CD4-positive, alpha-beta T cell treated with Interleukin-17A for 1 hour (primary cell): ENCODE results near the gene C2orf76.

ENCODE experiments used
- DNase-seq: peaks from one replicate; pipeline ENCODE4 v3.0.0-alpha.2; 2020

The C2orf76 gene

DNA sequence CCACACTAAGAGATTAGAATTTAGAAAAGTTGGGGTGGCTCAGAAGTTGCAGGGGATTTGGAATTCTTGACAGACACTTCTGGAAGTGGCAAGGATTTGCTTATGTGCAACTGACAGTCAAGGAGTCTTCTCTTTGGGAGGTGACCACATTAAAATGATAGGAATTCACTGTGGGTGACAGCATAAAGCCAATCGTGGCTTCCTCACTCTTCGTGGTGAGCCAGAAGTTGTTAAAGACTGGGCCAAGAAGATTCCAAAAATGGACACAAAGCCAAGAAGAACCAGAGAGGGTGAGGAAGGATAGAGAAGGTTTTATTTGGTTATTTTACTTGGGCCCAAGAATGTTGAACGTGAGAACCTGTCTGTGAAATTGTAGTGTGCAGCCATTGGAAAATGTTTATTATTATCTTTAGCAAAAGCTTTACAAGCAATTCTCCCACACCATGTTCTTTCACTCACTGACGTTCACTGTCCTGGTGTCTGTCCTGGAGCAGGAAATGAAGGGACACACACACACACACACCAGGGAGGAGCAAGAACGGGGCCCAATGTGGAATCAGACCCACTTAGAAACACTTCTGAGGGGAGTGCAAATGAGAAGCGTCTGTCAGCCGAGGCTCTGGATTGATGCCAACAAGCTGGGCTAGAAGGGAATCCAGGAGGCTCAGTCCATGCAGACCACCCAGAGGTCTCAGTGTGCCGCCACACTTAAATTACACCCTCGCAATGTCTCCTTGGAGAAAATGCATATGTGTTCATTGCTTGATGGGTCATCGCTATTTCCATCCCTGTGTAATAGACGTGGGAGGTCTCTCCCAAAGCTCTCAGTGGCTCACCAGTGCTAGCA is 105.8 kb downstream of the C2orf76 start:
- no peak for DNase-seq

- no peak for DNase-seq
These were observed 107.3 kb downstream of the C2orf76 start for GRCh38 chr2:119259296-119259860.

GRCh38 chr2:119257198-119257597 is 109.4 kb downstream of the C2orf76 start:
- DNase-seq, result no peak

- DNase-seq, result no peak
These were observed 110.1 kb downstream of the C2orf76 start for GRCh38 chr2:119256582-119256921.

DNA sequence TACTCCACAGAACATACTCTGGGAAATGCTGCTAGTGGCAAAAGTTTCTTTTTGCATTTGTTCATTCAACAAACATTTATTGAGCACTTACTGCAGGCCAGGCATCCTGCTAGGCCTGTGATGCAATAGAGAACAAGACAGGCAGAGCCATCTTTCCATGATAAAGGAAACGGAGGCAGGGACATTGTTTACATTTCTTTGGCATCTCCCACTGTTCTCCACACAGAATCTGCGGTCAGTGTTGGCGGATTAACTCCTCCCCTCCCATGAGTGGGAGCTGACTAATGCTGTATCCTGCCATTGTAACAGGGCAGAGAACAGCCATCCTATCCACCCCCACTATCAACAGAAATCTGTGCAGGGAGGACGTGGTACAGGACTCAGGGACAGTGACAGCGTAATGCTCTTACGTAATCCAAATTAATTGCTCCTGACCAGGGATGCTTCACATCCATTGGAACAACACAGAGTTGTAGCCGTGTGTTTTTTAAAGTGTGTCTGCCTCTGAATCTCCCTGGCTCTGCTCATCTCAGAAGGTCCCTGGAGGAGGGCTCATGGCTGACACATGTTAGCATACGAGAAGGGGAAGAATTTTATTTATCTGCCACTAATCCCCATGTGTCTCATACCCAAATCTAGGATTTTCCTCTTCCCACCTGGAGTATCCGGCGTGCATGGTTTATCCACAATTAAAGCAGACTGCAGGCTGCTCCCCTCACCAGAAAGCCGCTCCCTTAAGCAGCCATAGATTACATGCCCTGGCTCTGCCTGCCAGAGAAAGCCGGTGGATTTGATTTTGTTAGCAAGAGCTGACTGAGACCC is 110.7 kb downstream of the C2orf76 start:
- no peak for DNase-seq

DNA sequence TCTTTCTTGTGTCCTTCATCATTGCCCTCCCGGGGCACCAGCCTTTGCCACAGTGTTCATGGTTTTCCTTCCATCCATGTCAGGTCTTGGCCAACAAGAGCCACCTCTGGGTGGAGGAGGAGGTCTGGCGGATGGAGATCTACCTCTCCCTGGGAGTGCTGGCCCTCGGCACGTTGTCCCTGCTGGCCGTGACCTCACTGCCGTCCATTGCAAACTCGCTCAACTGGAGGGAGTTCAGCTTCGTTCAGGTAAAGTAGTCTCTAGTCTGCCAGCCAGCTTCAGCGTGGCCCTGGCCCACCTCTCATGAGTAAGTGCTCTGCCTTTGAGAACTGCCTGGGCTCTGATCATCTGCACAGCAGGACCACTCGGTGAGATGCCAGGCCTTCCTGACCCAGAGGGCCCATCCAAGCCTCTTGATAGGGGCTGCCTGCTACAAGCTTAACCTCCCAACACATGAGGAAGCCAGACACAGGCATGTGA is 112.0 kb downstream of the C2orf76 start:
- DNase-seq, result no peak

- DNase-seq, result no peak
These were observed 112.7 kb downstream of the C2orf76 start for GRCh38 chr2:119253760-119254600.

DNA sequence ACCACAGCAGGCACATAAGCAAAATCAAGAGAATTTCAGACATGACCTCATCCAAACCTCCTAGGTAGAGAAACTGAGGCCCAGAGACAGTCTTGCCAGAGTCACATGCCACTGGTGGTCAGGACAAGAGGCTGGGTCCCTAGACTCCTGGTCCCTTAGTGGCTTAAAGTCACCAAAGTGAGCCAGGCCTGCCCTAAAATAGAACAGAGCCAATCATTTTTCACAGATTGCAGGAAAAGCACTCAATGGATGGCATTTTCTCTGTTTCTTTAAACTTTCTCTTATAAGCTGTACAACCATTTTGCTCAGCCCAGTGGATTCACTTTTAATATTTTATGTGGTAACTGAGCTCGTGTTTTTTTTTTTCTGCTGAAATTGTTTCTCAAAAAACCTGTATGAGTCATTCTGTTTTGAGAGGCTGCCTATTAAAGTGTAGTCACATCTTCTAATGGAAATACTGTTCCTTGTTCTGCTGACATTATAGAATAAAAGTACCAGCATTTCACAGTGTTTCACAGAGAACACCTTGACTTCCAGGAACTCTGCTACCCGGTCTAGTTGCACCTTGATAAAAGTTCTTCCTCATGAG is 113.4 kb downstream of the C2orf76 start:
- DNase-seq, result no peak
